Posterior cingulate gyrus (tissue), 11 donors: ENCODE measurements around the gene RCBTB2.
"Not testable (repeated sequence)": the region's sequence is repeated elsewhere in the genome, so short reads cannot be mapped to it uniquely, and the experiment has no call there.

Experiments
- DNase-seq, 10 donors: peaks; one replicate each; pipeline versions ENCODE4 v3.0.0 to v3.0.0-alpha.2; 2020 to 2021; ENCODE audit warnings: mixed read lengths in 3 of 10
- intact Hi-C: fragments of 100-400 bp; cut with DNase I; formaldehyde crosslinking; loops from one replicate; pipeline ENCODE4 v1.15.1; 2023

The RCBTB2 gene

GRCh38 chr13:48476686-48477085, 56.2 kb downstream of the RCBTB2 start:
- intact Hi-C loops = no loop called here
- no peak for DNase-seq

GRCh38 chr13:48476215-48476614, 56.7 kb downstream of the RCBTB2 start:
- intact Hi-C loops = no loop called here
- no peak for DNase-seq

DNA sequence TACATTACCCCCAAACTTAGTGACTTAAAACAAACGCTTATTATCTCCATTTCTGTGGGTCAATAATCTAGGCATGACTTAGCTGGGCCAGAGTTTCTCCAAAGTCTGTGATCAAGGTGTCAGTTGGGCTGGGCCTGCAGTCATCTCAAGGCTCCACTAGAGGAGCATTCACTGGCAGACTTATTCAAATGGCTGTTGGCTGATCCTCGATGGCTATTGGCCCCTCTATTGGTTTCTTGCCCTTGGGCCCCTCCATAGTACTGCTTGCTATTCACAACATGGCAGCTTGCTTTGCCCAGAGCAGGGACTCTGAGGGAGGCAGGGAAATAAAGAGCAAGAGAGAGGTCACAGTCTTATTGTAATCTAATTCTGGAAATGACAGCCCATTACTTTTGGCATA, 57.6 kb downstream of the RCBTB2 start:
- DNase-seq = no peak
- intact Hi-C loops = no loop called here

GRCh38 chr13:48457578-48458242, 75.2 kb downstream of the RCBTB2 start:
- intact Hi-C loops = no loop called here
- DNase-seq = peak in 2 of 10 donors; percentile 71 to 79

GRCh38 chr13:48456546-48456945, 76.3 kb downstream of the RCBTB2 start:
- intact Hi-C loops = no loop called here
- DNase-seq = peak in 1 of 10 donors; percentile 79

DNA sequence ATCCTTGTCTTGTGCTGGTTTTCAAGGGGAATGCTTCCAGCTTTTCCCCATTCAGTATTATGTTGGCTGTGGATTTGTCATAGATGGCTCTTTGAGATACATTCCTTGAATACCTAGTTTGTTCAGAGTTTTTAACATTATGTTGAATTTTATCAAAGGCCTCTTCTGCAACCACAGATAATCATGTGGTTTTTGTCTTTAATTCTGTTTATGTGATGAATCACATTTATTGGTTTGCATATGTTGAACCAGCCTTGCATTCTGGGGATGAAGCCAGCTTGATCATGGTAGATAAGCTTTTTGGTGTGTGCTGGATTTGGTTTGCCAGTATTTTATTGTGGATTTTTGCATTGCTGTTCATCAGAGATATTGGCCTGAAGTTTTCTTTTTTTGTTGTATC, 81.7 kb downstream of the RCBTB2 start:
- intact Hi-C loops, DNase-seq: not testable (repeated sequence)

- DNase-seq = no peak
- intact Hi-C loops = no loop called here
Observed at GRCh38 chr13:48449656-48450055, 83.2 kb downstream of the RCBTB2 start.

DNA sequence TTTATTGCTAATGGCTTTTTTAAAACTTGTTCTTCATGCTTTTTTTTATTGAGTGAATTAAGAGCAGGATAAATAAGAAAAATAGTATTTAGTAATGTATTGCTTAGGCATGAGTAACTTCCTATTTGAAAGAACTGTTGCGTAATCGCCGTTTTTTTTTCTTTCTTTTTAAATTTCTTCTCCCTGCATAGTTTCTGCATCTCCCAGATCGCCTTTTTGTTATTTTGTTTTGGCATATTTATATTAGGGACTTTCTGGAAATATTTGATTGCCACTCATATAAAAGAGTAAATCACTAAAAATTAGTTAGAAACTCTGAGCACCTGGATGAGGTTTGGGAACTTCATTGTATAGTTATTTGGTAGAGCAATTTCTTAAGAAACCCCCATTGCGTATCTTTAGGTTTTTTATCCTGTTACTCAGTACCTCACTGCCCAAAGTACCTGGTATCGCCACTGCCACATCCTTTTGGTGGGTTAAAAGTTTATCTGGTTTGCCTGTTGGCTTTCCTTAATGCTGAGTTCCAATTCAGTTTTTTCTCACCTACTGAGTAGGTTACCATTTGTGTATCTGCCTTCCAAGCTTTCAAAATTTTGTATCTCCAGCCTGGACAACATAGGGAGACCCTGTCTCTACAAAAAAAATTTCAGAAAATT, 83.8 kb downstream of the RCBTB2 start:
- no peak for DNase-seq
- intact Hi-C loops = no loop called here

GRCh38 chr13:48448285-48448958, 84.5 kb downstream of the RCBTB2 start:
- DNase-seq = no peak
- intact Hi-C loops = no loop called here

DNA sequence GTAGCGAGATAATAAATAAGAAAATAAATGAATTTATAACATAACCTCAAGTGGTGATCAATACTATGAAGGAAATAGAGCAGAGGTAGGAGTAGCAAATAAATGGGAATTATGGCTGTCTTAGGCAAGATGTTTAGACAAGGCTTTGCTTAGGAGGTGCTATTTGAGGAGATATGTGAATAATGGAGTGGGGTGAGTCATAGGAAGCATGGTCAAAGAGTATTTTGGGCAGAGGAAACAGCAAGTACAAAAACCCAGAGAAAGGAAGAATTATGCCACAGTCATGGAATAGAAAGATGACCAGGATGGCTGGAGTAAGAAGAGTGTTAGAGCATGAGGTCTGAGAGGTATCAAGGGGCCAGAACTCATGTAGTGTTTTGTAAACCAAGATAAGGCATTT, 86.4 kb downstream of the RCBTB2 start:
- intact Hi-C loops = no loop called here
- no peak for DNase-seq

- DNase-seq = no peak
- intact Hi-C loops = no loop called here
Observed at GRCh38 chr13:48443442-48444208, 89.3 kb downstream of the RCBTB2 start.
